HL-60 (cell line): ENCODE data around the gene FOXN1.

Experiments
- DNase-seq, 2 experiments: peaks; one replicate each; pipeline ENCODE4 v3.0.0-alpha.2; 2010 to 2020; ENCODE audit warnings: low read depth in 1 of 2, low spot score in 1 of 2
- H3K27ac ChIP-seq: fragments of 250-450 bp; sonication (Bioruptor Pico); replicated peaks from 2 replicates; pipeline ENCODE4 v1.5.1; 2020; ENCODE audit warnings: mild to moderate bottlenecking, moderate library complexity
- H3K27me3 ChIP-seq: fragments of 250-450 bp; sonication (Bioruptor Pico); 2 replicates; pipeline ENCODE4 v1.5.1; 2021; ENCODE audit warnings: mild to moderate bottlenecking, moderate library complexity; ENCODE audit not compliant: insufficient read depth, poor library complexity, severe bottlenecking
- H3K4me3 ChIP-seq: replicated peaks from 2 replicates; pipeline ENCODE4 v1.5.1; 2011; ENCODE audit warnings: mild to moderate bottlenecking, control low read depth, low read length; ENCODE audit not compliant: insufficient read depth
- GABPA ChIP-seq: IDR thresholded peaks from 2 replicates; pipeline ENCODE4 v1.6.1; 2012; ENCODE audit warnings: low read depth
- POLR2AphosphoS5 ChIP-seq: IDR thresholded peaks from 2 replicates; pipeline ENCODE4 v1.6.1; 2012; ENCODE audit warnings: low read depth
- SPI1 ChIP-seq: IDR thresholded peaks from 2 replicates; pipeline ENCODE4 v1.6.1; 2012; ENCODE audit warnings: low read depth, mild to moderate bottlenecking, borderline replicate concordance
- TF ChIP-seq, protein P1 (sequence below): IDR thresholded peaks from one replicate; pipeline ENCODE4 v1.5.1; 2011; ENCODE audit warnings: low read length, control low read depth, inconsistent platforms; ENCODE audit not compliant: insufficient read depth
- TF ChIP-seq, protein P2 (sequence below): IDR thresholded peaks from 2 replicates; pipeline ENCODE4 v1.6.1; 2012; ENCODE audit warnings: low read depth; ENCODE audit not compliant: insufficient replicate concordance

Gene FOXN1

DNA sequence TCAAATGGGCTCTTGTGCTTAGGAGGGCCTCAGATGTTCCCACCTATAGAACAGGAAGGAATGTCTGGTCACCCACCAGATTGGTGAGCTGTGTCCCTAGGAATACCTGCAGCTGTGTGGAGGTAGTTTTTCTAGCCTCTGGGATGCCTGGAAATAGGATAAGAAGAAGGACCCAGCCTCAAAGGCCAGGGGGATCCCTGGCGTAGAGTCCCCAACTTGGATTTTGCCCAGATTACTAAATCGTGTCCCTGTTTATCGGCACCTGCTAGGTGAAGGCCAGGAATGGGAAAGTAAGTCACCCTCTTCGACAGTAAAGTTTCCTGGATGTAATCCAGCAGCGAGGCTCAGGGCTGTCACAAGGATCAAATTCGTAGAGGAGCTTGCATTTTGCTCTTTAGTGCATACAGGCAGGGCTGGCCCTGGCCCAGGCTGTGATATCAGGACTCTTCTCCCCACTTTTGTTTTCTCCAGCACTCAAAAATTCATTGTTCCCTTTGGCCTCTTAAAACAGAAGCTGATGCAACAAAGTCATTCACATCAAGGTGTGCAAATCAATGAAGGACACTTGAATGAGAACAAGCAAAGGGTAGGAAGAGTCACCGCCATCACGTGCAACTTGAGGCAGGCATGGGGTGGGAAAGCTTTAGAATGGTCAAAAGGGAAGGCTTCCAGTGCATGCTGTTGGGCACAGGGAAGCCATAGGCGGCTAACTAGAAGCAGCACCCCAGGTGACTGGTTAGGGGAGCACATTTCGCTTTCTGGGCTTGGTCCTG lies 25.2 kb upstream of the FOXN1 start:
- no peak overlapping the region for H3K4me3 ChIP-seq
- no peak for DNase-seq
- TF ChIP-seq GABPA (no peak), SPI1 (no peak), POLR2AphosphoS5 (no peak)
- TF ChIP-seq, protein P1, sequence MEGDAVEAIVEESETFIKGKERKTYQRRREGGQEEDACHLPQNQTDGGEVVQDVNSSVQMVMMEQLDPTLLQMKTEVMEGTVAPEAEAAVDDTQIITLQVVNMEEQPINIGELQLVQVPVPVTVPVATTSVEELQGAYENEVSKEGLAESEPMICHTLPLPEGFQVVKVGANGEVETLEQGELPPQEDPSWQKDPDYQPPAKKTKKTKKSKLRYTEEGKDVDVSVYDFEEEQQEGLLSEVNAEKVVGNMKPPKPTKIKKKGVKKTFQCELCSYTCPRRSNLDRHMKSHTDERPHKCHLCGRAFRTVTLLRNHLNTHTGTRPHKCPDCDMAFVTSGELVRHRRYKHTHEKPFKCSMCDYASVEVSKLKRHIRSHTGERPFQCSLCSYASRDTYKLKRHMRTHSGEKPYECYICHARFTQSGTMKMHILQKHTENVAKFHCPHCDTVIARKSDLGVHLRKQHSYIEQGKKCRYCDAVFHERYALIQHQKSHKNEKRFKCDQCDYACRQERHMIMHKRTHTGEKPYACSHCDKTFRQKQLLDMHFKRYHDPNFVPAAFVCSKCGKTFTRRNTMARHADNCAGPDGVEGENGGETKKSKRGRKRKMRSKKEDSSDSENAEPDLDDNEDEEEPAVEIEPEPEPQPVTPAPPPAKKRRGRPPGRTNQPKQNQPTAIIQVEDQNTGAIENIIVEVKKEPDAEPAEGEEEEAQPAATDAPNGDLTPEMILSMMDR: no peak
- TF ChIP-seq, protein P2, sequence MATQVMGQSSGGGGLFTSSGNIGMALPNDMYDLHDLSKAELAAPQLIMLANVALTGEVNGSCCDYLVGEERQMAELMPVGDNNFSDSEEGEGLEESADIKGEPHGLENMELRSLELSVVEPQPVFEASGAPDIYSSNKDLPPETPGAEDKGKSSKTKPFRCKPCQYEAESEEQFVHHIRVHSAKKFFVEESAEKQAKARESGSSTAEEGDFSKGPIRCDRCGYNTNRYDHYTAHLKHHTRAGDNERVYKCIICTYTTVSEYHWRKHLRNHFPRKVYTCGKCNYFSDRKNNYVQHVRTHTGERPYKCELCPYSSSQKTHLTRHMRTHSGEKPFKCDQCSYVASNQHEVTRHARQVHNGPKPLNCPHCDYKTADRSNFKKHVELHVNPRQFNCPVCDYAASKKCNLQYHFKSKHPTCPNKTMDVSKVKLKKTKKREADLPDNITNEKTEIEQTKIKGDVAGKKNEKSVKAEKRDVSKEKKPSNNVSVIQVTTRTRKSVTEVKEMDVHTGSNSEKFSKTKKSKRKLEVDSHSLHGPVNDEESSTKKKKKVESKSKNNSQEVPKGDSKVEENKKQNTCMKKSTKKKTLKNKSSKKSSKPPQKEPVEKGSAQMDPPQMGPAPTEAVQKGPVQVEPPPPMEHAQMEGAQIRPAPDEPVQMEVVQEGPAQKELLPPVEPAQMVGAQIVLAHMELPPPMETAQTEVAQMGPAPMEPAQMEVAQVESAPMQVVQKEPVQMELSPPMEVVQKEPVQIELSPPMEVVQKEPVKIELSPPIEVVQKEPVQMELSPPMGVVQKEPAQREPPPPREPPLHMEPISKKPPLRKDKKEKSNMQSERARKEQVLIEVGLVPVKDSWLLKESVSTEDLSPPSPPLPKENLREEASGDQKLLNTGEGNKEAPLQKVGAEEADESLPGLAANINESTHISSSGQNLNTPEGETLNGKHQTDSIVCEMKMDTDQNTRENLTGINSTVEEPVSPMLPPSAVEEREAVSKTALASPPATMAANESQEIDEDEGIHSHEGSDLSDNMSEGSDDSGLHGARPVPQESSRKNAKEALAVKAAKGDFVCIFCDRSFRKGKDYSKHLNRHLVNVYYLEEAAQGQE: no peak
- no peak overlapping the region for H3K27ac ChIP-seq
- H3K27me3 ChIP-seq: no peaks in the 10 kb centered on the region

DNA sequence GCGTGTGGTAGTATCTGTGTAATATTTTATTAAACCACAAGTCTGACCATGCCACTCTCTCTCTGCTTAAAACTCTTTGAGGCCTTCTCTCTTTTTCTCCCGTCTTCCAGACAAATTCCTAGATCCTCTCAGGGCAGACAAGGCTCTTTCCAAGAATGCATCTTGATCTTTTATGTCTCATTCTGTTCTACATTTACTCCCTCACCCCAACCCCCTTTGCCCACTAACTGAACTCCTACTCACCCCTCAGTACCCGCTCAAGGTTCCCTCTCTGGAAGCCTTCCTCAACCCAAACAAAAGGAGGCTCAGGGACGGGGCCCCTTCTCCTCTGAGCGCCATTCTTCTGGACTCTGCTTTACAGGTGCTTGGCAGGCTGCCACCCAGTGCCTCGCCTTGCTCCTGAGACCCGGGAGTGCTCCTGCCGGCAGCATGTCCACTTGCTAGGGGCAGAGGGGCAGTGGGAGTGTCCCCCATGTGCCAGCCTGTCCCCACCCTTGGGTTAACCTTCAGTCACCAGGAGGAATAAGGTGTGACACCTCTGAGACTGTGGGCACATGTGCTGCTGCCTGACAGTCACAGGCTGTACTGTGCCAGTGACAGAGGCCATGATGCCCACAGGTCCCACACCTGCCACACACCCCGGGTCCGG lies 23.5 kb upstream of the FOXN1 start:
- TF ChIP-seq, protein P1: no peak
- no peak for TF ChIP-seq SPI1
- no peak for TF ChIP-seq POLR2AphosphoS5
- TF ChIP-seq, protein P2: no peak
- no peak for TF ChIP-seq GABPA
- no peak for DNase-seq
- Histone ChIP-seq H3K4me3 (no peak overlapping the region), H3K27me3 (no peaks in the 10 kb centered on the region), H3K27ac (no peak overlapping the region)

DNA sequence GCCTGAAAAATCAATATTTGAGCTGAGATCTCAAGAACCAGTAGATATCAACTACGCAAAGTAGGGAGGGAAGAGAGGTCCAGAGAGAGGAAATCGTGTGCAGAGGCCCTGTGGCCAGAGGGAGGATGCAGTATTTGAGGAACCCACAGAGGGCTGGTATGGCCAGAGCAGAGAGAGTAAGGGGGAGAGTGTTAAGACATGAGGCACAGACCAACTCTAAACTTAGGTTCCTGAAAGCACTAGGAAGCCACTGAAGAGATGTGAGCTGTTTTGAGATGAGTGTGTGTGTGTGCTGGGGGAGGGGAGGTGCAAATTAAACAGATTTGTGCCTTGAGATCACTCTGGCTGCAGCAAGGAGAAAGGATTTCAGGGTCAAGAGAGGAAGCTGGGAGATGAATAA lies 21.9 kb upstream of the FOXN1 start:
- DNase-seq: peak in 1 of 2 experiments; percentile 41
- TF ChIP-seq SPI1 (peak; percentile 14; the same call in 1 of the 2 replicates), GABPA (no peak), POLR2AphosphoS5 (no peak)
- TF ChIP-seq, protein P2: no peak
- H3K27me3 ChIP-seq: no peaks in the 10 kb centered on the region
- no peak overlapping the region for H3K27ac ChIP-seq
- H3K4me3 ChIP-seq: no peak overlapping the region
